ENCODE data around the gene BCS1L. TPM values are rescaled to one million over a fixed set of nuclear protein-coding genes. Genes with fewer than 3 reads are reported as not detected.

Gene BCS1L
- total RNA-seq, 1 experiment from 2014 or later, result 39.1 TPM

- Histone ChIP-seq H4K5ac (ENCODE audit: insufficient read length, low read depth, low read length) (no peak overlapping the region), H3K4me1 (ENCODE audit: insufficient read depth, low read length) (no peaks in the 10 kb centered on the region), H3K23me2 (ENCODE audit: insufficient read length, low read depth, low read length, poor library complexity, severe bottlenecking) (no peaks in the 10 kb centered on the region), H3K27me3 (ENCODE audit: insufficient read depth, low read length) (no peaks in the 10 kb centered on the region), H3K14ac (ENCODE audit: insufficient read depth, low read length) (peak overlapping the region; percentile 29; the same call in 1 of the 2 replicates), H3T11ph (ENCODE audit: low read length) (no peak overlapping the region), H2BK5ac (ENCODE audit: insufficient read length, low read length) (no peak overlapping the region), H3K79me1 (ENCODE audit: insufficient read depth, low read depth, low read length, poor library complexity, severe bottlenecking) (no peaks in the 10 kb centered on the region), H4K20me1 (ENCODE audit: control insufficient read depth, insufficient read depth, insufficient read length) (no peaks in the 10 kb centered on the region), H2AK5ac (ENCODE audit: insufficient read length, low read length) (no peak overlapping the region), H2AFZ (ENCODE audit: low read length) (no peak overlapping the region), H3K4me2 (ENCODE audit: insufficient read depth, insufficient read length, low read length) (no peak overlapping the region), H3K4ac (ENCODE audit: low read depth, low read length) (no peak overlapping the region), H2BK15ac (ENCODE audit: low read depth, low read length) (no peak overlapping the region), H2BK120ac (ENCODE audit: low read depth, low read length, poor library complexity, severe bottlenecking) (no peak overlapping the region), H3K23ac (ENCODE audit: insufficient read length, low read depth, low read length) (no peak overlapping the region), H3K9me3 (ENCODE audit: control insufficient read depth, low read depth, low read length) (no peaks in the 10 kb centered on the region), H3K18ac (ENCODE audit: insufficient read length, low read depth, low read length) (no peak overlapping the region), H4K8ac (replicated peaks; ENCODE audit: insufficient read length, low read depth, low read length) (no peak overlapping the region), H4K91ac (ENCODE audit: insufficient read length, low read depth, low read length) (no peak overlapping the region), H2BK20ac (ENCODE audit: low read depth, low read length, poor library complexity, severe bottlenecking) (no peak overlapping the region), H3K79me2 (ENCODE audit: insufficient read depth, low read length) (no peaks in the 10 kb centered on the region), H3K27ac (ENCODE audit: insufficient read length, low read depth, low read length) (no peak overlapping the region), H3K56ac (ENCODE audit: insufficient read length, low read depth, low read length) (no peak overlapping the region), H2BK12ac (ENCODE audit: insufficient read length, low read depth, low read length) (no peak overlapping the region), H3K9ac (ENCODE audit: extremely low read depth, insufficient read length, low read length) (no peak overlapping the region)
- Mint-ChIP-seq H3K27me3 (ENCODE audit: low read depth) (no peaks in the 10 kb centered on the region; the same call in 1 of the 2 replicates), H3K9me3 (no peaks in the 10 kb centered on the region), H3K36me3 (ENCODE audit: insufficient read depth in 1 of 3, low read depth in 3 of 3) (no peaks in the 10 kb centered on the region; a peak in 1 of 7 replicates), H3K4me3 (no peak overlapping the region), H3K27ac (no peak overlapping the region; a peak in 1 of 7 replicates), H3K4me1 (no peaks in the 10 kb centered on the region)
- WGBS (ENCODE audit: extremely low coverage, insufficient read length, low lambda C conversion rate), result no CpG with 5 or more reads among the region's 6 CpGs
- TF ChIP-seq CTCF (conservative IDR thresholded peaks at IDR 0.05), result no peak
- DNase-seq, result no peak
Measured at GRCh38 chr2:218615868-218616315, 43.6 kb upstream of the BCS1L start.
